ENCODE results near the gene PTRHD1.

Gene PTRHD1

DNA sequence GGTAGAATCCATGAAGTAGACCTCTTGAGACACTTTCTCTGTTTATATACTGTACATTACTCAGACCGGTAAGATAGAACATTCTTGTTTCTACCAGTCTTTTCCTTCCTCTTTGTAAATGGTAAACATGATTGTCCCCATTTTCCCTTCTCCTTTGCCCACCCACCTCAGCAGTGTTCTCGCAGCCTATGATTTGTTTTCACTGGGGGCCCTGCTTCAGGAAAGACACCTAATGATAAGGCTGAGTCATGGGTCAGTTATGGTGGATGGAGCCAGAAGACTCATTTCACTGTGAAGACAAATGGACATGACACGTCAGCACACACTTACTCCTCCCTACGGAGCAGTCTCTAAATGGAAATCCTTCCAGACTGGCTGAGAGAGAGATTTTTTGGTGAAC is 23.7 kb upstream of the PTRHD1 start:
- Histone ChIP-seq H3K27me3 (replicated peaks; ENCODE audit: control insufficient read depth, insufficient read depth, low read length) (no peaks in the 10 kb centered on the region), H3K36me3 (ENCODE audit: control insufficient read depth, insufficient read depth, low read length) (peaks cover 26% of the 10 kb centered on the region), H3K4me3 (replicated peaks; ENCODE audit: low read depth, low read length) (no peak overlapping the region)
- no peak for TF ChIP-seq CTCF (IDR thresholded peaks at IDR 0.05; ENCODE audit: insufficient read depth, low read length, poor library complexity, severe bottlenecking)
- no peak for DNase-seq (ENCODE audit: extremely low read depth, insufficient read length)

- H3K36me3 ChIP-seq (ENCODE audit: control insufficient read depth, insufficient read depth, low read length) = peaks cover 21% of the 10 kb centered on the region
- DNase-seq (ENCODE audit: extremely low read depth, insufficient read length) = no peak
- TF ChIP-seq CTCF (IDR thresholded peaks at IDR 0.05; ENCODE audit: insufficient read depth, low read length, poor library complexity, severe bottlenecking) = no peak
- H3K4me3 ChIP-seq (replicated peaks; ENCODE audit: low read depth, low read length) = no peak overlapping the region
- H3K27me3 ChIP-seq (replicated peaks; ENCODE audit: control insufficient read depth, insufficient read depth, low read length) = no peaks in the 10 kb centered on the region
Measured at GRCh38 chr2:24816404-24816803, 23.2 kb upstream of the PTRHD1 start.

DNA sequence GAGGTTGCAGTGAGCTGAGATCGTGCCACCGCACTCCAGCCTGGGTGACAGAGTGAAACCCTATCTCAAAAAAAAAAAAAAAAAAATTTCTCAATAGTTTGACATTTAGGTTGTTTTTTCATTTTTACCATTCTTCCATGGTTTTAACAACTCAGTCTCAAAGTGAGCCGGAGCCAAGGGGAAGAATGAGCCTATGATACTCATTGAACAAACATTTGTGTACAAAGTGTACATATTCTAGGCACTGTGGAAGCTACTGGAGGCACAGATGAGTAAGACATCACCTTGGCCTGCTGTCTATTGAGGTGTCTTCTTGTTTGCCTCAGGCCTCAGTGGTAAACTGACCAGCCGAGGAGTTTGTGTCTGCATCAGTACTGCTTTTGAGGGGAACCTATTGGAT is 22.0 kb upstream of the PTRHD1 start:
- TF ChIP-seq CTCF (IDR thresholded peaks at IDR 0.05; ENCODE audit: insufficient read depth, low read length, poor library complexity, severe bottlenecking) = no peak
- no peak for DNase-seq (ENCODE audit: extremely low read depth, insufficient read length)
- H3K4me3 ChIP-seq (replicated peaks; ENCODE audit: low read depth, low read length) = no peak overlapping the region
- H3K36me3 ChIP-seq (ENCODE audit: control insufficient read depth, insufficient read depth, low read length) = peaks cover 17% of the 10 kb centered on the region
- no peaks in the 10 kb centered on the region for H3K27me3 ChIP-seq (replicated peaks; ENCODE audit: control insufficient read depth, insufficient read depth, low read length)

- no peak for DNase-seq (ENCODE audit: extremely low read depth, insufficient read length)
- Histone ChIP-seq H3K27me3 (replicated peaks; ENCODE audit: control insufficient read depth, insufficient read depth, low read length) (no peaks in the 10 kb centered on the region), H3K4me3 (replicated peaks; ENCODE audit: low read depth, low read length) (no peak overlapping the region), H3K36me3 (ENCODE audit: control insufficient read depth, insufficient read depth, low read length) (peaks cover 17% of the 10 kb centered on the region)
- no peak for TF ChIP-seq CTCF (IDR thresholded peaks at IDR 0.05; ENCODE audit: insufficient read depth, low read length, poor library complexity, severe bottlenecking)
Measured at GRCh38 chr2:24814516-24814915, 21.3 kb upstream of the PTRHD1 start.

- no peak for TF ChIP-seq CTCF (IDR thresholded peaks at IDR 0.05; ENCODE audit: insufficient read depth, low read length, poor library complexity, severe bottlenecking)
- no peak for DNase-seq (ENCODE audit: extremely low read depth, insufficient read length)
- Histone ChIP-seq H3K27me3 (replicated peaks; ENCODE audit: control insufficient read depth, insufficient read depth, low read length) (no peaks in the 10 kb centered on the region), H3K36me3 (ENCODE audit: control insufficient read depth, insufficient read depth, low read length) (peaks cover 13% of the 10 kb centered on the region), H3K4me3 (replicated peaks; ENCODE audit: low read depth, low read length) (no peak overlapping the region)
Measured at GRCh38 chr2:24813691-24814137, 20.5 kb upstream of the PTRHD1 start.

Measured in GM06990 (cell line).